ENCODE results near the gene SLC35F3.

GRCh38 chr1:234208351-234208750 is 303.9 kb downstream of the SLC35F3 start:
- TF ChIP-seq CTCF (conservative IDR thresholded peaks at IDR 0.05 in 1 of 2, IDR thresholded peaks at IDR 0.05 in 1 of 2; ENCODE audit: extremely low read depth in 1 of 2, insufficient read depth in 1 of 2, low read depth in 1 of 2, low read length in 2 of 2): no peak
- no peak for TF ChIP-seq EZH2 (IDR thresholded peaks at IDR 0.05; ENCODE audit: borderline replicate concordance, low read length)

Data from mammary epithelial cell (primary cell).